GM18517 (cell line): Measurements from ENCODE around the gene POU6F1.
"Not testable (repeated sequence)": the region's sequence is repeated elsewhere in the genome, so short reads cannot be mapped to it uniquely, and the experiment has no call there.

Experiments
- ATAC-seq: cut with Tn5 transposase; IDR thresholded peaks from one replicate; pipeline ENCODE4 v1.9.1; 2021; ENCODE audit warnings: mild to moderate bottlenecking, moderate library complexity; ENCODE audit not compliant: unreplicated experiment

The POU6F1 gene

DNA sequence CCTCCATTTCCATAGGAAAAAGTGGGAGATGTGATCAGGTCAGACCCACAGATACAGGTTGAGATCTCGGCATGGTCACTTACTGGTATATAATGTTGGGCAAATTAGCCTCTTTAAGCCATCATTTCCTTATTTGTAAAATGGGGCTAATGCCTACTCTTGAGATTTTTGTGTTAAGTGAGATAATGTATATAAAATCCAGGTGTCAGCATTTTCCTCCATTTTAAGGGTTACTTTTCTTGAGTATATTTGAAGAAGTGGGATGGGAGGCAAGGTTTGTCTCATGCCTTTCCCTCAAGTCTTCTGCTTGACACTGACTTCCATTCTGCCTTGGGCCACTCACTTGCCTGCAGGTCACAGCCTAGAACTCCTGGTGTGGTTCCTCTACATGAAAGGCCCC lies 10.1 kb upstream of the POU6F1 start:
- ATAC-seq, result no peak

DNA sequence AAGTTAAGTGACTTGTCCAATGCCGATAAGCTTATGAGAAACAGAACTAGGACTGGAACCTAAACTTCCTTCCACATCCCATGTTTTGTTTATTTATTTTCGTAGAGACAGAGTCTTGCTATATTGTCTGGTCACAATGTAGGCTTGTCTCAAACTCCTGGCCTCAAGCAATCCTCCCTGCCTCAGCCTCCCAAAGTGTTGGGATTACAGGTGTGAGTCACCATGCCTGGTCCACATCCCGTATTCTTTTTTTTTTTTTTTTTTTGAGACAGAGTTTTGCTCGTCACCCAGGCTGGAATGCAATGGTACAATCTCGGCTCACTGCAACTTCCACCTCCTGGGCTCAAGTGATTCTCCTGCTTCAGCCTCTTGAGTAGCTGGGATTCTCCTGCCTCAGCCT lies 9.2 kb upstream of the POU6F1 start:
- ATAC-seq, result not testable (repeated sequence)

DNA sequence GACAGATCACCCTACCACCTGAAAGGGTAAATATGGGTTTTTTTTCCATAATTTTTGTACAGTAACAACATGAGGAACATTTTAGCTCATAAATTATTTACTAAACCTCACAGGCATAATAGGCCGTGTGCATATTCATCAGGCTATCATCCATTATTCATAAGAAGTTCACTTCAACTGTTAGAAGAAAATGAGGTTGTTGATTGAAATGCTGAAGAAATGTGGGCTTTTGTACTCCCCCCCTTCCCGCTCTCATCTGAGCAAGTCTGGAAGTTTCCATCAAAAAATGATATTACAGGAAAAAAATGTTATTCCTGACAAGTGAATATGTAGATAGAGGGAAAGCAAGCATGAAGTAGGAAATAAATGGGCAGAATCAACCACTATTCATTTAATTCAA lies 7.9 kb upstream of the POU6F1 start:
- no peak for ATAC-seq

DNA sequence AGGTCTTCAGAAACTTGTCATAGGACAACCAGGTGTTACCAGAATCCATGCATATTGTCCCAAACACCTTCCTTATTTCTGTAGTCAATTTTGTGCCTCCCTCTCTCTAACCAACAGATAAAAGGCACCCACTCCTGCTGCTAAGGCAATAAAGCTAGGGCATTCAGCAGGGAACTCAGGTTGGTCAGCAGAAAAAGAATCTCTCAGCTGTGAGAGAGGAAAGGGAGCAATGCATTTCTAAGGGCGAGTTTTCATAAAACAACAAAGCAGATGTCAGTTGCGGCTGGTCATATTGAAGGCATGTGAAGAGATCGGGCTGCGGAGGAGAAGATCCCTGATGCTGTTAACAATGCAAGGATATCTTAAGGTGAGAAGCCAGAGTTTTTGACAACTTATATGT lies 7.4 kb upstream of the POU6F1 start:
- ATAC-seq, result no peak

DNA sequence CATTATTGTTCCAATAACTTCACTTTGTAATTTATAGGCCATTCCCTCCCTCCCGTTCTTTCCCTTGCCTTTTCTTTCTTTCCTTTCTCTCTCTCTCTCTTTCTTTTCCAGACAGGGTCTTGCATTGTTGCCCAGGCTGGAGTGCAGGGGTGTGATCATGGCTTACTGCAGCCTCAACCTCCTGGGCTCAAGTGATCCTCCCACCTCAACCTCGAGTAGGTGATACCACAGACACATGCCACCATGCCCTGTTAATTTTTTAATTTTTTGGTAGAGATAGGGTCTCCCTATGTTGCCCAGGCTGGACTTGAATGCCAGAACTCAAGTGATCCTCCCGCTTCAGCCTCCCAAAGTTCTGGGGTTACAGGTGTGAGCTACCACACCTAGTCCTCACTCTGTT lies 6.8 kb upstream of the POU6F1 start:
- ATAC-seq, result no peak

DNA sequence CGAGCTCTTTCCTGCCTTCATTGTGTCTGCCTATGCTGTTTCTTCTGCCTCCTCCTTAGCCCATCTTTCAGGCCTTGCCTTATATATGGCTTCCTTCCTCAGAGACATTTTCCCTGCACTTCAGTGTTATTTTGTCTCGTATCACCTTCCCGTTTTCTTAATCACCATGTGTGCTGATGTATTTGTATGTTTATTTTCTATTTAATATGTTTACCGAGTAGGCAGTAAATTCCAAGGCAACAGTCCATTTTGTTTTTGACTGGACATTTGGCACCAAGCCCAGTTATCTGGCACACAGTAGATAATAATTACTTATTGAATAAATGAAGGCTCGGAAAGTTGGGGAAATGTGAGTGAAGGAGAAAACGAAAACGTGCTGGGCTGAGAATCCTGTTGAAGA lies 4.6 kb upstream of the POU6F1 start:
- ATAC-seq, result no peak

DNA sequence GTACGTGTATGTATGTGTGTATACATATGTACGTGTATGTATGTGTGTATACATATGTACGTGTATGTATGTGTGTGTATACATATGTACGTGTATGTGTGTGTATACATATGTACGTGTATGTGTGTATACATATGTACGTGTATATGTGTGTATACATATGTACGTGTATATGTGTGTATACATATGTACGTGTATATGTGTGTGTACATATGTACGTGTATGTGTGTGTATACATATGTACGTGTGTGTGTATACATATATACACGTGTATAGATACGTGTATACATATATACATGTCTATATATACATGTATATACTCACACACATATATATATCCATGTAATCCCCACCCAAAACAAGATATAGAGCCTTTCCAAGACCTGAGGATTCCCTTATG lies 2.0 kb upstream of the POU6F1 start:
- ATAC-seq, result not testable (repeated sequence)

DNA sequence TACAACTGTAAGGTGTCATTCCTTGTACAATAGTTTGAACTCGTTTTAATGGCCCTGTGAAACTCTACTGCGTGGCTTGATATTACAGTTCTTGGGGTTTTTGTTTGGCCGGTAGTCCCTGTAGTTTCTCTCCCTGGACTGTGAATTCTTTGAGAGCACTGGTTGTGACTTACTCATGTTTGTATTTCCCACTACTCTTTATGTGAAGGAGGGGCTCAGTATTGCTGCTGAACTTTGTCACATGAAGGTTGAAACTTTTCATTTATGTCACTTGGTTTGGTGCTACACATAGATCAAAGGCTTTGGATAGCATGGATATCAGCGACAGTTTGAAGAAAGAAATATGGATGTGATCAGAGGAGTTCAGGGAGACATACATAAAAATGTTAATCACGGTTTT lies 1.5 kb upstream of the POU6F1 start:
- ATAC-seq, result no peak

DNA sequence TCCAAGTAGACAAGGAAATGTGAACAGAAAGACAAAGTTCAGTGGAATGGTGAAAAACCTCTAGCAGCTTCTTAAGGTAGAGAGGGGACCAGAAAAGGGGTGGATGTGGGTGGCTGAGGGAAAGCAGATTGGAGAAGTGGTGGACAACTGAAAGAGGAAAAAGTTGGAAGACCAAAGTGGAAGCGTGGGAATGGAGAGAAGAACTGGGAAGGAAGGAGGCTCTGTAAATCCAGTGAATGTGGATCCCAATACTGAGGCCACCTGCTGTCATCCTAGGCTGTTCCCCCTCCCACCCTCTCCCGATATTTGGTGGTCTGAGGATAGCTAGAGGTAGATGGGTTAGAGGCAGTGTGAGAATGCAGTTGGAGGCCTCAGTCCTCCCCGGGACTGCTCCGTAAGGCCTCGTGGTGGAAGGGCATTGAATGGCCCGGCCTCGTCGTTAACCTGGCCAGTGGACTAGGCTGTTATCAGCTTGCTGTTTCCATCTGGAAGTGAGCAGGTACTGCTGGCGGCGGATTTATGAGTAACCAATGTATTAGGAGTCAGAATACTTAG lies 822 bp upstream of the POU6F1 start:
- no peak for ATAC-seq

DNA sequence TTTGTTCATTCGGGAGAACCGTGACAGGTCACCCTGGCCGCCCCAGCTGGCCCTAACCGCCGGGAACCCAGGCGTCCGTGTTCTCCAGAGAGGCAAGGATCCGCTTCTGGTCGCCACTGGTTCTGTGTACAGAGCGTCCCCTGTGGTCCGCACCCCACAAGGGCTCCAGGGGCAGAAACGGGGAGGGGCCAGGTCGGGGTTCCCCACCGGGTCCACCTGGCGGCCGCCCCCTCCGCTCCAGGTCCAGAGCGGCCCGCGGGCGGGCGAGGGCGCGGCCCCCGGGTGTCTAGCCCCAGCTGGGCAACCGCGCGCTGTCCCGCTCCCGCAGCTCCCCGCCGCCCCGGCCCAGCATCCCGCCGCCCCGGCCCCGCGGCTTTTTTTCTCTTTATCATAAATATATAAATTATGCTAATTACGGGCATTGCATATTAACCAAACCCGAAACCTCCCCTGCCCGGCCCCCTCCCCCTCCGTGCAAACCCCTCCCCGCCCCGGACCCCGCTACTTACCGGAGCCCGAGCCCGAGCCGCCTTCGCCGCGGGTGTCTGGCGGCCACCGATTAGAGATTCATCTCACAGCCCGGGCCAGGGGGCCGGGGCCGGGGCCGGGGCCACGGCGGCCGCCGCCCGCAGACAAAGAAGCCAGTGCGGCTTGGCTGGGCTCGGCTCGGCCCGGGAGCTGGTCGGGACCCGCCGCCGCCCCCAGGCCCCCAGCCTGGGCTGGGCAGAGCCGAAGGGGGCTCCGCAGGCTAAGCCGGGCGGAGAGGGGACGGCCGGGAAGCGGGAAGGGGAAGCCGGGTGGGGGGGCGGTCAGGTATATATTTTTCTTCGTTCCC lies 512 bp downstream of the POU6F1 start:
- ATAC-seq, result no peak

DNA sequence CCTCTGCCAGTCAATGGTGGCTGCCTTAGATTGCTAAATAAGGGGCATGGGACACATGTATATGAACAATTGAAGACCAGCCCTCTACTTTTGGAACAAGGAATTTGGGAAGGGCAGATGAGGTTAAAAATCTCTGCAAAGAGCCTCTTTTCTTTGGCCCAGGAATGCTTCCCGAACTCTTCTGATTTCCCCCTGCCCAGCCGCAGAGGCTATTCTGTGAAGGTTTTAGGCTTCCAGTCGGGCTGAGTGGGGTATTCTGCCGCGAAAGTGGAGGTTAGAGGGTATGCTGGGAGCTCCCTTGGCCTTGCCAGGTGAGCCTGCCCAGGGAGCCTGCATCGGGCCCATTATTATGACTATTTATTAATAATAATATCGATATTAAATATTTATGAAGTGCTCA lies 1.2 kb downstream of the POU6F1 start:
- no peak for ATAC-seq

DNA sequence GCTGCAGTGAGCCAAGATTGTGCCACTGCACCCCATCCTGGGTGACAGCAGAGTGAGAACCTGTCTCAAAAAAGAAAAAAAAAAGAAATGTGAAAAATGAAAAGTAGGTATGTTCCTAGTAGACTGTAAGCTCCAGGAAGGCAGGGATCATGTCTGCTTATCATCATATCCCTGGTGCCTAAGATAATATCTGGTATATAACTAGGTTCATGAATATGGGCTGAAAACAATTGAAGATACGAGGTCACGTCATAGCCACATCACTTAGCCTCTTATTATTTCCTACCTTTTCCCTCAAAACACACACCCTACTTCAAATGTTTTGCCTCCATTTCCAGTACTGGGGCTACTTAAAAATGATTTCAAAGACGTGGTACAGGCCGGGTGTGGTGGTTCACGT lies 3.0 kb downstream of the POU6F1 start:
- ATAC-seq, result no peak

DNA sequence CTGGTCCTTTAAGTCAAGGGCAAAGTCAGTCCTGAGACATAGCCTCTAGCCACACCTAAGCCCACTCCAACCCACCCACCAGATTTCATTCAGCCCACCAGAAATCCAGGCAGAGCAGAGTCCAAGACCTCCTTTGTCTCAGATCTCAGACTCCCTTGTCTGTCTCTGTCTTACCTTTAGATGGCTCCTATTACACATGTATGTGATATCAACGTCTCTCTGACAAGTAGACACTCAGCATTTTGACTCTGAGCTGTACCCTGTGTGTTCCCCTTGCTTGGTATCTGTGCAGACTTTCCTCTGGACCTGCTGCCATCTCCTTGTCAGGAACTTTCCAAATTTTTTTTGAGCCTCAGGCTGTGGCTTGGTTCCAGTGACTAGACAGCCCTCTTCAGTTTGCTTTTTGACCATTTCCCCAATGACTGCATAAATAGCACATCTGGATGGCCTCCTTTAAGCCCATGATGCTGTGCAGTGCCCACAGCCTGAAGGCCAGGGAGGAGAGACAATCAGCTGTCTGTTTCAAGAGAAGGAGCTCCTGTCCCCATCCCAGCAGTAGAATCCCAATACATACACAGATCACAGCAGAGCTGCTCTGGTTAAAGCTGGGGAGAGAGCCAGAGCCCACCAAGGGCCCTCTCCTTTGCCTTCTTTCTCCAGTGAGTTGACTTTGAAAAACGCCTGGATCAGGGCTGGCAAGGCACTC lies 7.0 kb downstream of the POU6F1 start:
- ATAC-seq, result no peak

DNA sequence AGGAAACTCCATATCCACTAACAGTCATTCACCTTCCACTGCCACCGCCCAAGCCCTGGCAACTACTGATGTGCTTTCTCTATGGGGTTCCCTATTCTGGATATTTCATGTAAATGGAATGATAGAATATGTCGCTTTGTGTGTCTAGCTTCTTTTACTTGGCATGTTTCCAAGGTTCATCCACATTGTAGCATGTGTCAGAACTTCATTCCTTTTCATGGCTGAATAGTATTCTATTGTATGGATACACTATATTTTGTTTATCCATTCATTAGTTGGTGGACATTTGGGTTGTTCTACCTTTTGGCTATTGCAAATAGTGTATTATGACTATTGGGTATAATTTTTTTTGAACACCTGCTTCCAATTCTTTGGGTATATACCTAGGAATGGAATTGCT lies 8.6 kb downstream of the POU6F1 start:
- no peak for ATAC-seq

DNA sequence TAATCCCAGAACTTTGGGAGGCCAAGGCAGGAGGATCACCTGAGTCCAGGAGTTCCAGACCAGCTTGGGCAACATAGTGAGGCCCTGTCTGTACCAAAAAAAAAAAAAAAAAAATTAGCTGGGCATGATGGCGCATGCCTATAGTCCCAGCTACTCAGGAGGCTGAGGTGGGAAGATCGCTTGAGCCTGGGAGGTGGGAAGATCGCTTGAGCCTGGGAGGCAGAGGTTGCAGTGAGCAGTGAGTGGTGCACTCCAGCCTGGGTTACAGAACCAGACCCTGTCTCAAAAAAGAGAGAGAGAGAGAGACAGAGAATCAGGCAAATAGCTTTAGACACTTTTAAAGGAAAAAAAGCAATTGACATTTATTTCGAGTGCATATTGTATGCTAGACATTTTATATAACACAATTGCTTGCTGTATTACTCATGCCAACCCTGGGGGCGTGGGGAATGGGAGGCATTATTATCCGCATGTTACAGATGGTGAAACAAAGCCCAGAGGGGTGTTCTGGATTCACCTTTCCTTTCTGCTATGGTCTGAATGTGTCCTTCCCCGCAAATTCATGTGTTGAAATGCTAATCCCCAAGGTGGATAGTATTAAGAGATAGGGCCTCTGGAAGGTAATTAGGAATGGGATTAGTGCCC lies 9.7 kb downstream of the POU6F1 start:
- ATAC-seq, result no peak

DNA sequence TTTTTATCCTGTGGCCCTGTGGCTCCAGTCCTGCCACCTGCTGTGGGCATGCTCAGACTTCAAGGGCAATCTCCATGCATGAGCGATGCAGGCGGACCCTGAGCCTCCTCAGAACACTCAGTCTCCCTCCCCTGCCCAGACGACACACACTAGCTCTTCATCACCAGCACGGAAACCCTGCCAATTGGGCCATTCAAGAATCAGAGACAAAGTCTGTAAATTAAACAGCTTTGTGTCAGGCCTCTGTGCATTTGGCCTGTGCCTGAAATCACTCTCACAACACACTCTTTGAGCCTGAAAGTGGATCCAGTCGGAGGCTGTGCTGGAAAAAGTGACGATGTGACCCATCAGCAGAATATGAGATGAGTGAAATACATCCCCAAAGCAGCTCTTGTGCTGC lies 12.5 kb downstream of the POU6F1 start:
- no peak for ATAC-seq

DNA sequence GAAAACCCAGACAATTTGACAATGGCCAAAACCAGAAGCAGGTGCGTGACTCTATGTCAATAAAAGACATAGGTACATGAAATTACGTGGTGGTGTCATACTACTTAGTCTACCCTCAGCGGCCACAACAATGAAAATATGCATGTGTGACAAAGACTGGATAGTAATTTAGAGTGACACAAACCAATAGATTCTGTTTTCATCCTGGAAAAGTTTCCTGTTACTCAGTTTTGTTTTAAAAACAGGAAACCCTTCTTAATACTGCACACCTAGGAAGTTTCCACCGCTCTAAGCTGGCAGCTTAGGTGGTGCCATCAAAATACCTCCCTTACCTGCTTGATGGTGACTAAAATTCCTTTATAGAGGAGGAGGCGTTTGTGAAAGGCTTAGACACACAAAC lies 15.1 kb downstream of the POU6F1 start:
- no peak for ATAC-seq

DNA sequence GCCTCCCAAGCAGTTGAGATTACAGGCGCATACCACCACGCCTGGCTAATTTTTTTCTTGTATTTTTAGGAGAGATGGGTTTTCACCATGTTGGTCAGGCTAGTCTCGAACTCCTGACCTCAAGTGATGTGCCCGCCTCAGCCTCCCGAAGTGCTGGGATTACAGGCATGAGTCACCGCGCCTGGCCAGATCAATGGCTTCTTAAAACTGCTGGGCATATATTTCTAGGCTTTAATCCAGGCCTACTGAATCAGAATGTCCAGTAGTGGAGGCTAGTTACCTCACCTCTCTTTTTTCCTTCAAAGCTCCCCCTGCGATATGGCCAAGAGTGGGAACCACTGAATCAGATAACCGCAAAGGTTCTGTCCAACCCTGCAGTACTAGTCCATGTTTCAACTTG lies 17.1 kb downstream of the POU6F1 start:
- ATAC-seq, result no peak

DNA sequence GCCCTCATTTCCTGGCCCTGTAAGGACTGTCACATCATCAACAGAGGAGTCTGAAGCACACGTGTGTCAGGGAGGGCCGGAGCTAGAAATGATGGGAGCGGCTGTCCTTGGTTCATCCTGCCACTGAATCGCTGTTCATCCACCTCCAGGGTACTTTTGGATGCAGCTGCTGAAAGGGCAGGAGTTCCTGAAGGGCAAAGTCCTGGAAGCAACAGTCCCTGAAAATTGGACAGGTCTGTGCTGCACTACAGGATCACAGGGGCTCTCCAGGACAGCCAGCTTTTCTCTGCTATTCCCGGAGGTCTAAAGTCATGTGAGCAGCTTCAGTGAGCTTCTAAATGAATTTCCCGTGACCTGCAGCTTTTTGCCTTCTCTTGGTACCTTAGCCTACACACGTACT lies 17.7 kb downstream of the POU6F1 start:
- no peak for ATAC-seq

DNA sequence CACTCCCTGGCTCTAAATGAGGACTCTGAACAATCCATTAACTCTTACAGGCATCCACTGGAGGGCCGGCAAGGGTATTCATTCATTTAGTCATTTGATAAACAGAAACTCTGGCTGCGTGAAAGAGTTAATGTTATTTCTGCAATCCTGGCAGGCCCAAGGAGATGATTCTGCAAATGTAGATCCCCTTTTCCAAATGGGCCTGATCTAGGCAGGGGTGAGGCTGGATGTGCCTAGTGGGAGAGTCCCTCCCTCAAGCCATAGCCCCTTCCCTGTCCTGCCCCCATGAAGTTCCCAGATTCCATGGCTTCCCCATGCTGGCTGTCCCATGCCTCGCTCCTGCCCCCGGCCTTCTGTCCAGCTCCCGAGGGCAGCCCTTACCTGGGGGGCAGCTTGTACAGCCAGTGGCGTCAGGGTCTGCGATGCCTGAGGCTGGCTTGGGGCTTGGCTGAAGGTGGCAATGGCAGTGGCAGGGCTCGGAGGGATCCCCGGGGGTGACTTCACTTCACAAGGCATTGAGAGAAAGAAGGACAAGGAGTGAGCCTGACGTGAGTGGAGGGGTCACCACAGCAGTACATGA lies 18.4 kb downstream of the POU6F1 start:
- ATAC-seq, result no peak

DNA sequence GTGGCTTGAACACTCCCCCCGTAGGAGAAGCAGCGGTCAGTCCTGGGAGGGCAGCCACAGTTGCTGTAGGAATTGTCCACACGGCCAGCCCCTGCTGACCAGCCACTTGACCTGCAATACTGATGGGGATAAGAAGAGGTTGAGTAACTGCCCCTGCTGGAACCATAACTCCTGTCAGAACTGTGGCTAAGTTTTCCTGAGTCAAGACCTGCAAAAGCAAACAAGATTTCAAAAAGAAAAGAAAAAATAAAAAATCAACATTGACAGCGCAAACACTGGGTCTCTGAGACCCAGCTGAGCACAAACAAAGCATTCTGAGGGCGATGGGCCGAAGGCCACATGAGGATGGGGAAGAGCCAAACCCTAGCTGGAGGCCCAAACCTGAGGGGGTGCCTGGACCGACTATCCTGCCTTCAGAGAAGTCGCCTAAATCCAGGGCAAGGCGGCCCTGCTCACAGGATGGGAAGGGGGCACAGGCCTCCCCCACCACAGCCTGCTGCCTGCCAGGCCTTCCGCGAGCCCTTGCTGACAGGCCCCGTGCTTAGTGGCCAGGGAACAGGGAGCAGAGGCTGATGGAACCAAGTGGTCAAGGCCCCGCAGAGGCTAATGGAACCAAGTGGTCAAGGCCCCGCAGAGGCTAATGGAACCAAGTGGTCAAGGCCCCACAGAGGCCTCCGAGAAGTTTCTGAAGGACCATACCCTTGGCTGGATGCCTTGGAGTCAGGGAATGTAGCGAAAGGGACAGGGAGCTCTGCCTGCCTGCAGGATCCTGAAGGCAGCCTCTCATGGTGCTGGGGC lies 19.1 kb downstream of the POU6F1 start:
- ATAC-seq, result no peak
